Stimulated activated CD8-positive, alpha-beta memory T cell treated with anti-CD3 and anti-CD28 coated beads, Interleukin-2, amount 100 ng/mL, for 1 hour (primary cell): ENCODE results near the gene DSG1.
"Not testable (repeated sequence)": the region's sequence is repeated elsewhere in the genome, so short reads cannot be mapped to it uniquely, and the experiment has no call there.

Experiments used
- DNase-seq, 2 donors: peaks; one replicate each; pipeline ENCODE4 v3.0.0-alpha.2; 2020; ENCODE audit warnings: low read depth in 2 of 2

Gene DSG1

DNA sequence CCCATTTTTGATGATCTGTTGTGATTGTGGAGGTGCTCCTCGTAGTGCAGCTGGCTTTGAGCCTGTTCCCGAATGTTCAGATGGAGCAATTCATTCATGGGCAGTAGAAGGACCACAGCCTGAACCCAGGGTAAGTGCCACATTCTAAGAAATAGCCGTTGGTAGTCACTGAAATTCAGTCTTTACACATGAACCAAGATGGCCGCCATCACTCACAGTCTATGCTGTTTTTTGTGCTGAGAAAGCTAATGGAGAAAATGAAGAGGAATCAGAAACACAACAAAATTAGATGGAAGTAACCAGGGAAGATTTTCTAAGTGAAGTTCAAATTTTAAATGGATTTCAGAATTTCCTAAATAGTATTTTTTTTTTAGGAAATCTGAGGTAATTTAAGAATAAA, 25.5 kb downstream of the DSG1 start:
- DNase-seq, result no peak

DNA sequence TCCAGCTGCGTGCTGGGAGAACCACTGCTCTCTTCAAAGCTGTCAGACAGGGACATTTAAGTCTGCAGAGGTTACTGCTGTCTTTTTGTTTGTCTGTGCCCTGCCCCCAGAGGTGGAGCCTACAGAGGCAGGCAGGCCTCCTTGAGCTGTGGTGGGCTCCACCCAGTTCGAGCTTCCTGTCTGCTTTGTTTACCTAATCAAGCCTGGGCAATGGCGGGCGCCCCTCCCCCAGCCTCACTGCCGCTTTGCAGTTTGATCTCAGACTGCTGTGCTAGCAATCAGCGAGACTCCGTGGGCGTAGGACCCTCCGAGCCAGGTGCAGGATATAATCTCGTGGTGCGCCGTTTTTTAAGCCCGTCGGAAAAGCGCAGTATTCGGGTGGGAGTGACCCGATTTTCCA, 35.4 kb downstream of the DSG1 start:
- DNase-seq, result not testable (repeated sequence)

DNA sequence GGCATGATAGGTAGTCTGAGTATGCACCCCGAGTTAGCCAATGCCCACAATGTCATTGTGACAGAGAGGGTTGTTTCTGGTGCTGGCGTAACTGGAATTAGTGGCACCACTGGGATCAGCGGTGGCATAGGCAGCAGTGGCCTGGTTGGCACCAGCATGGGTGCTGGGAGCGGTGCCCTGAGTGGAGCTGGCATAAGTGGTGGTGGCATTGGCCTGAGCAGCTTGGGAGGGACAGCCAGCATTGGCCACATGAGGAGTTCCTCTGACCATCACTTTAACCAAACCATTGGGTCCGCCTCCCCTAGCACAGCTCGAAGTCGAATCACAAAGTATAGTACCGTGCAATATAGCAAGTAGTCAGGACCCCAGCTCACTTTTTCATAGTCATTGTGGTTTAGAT, 37.0 kb downstream of the DSG1 start:
- DNase-seq, result no peak

DNA sequence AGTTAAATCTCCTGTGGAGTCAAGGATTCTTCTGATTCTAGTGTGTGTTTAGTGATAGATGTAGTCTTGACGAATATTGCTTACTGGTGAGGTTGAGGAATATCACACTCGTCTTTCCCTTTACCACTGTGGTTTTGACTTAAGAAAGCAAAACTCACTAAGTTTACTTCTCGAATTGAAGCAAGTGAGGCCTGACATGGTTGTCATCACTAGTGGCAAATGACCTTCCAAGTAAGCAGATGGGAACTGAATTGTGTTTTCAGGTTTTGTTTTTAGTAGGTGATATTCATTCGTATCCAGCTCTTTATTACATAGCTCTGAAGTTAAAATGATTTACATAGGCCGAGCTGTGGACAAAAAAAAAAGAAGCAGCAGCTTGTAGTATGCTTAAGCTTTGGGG, 38.1 kb downstream of the DSG1 start:
- no peak for DNase-seq

DNA sequence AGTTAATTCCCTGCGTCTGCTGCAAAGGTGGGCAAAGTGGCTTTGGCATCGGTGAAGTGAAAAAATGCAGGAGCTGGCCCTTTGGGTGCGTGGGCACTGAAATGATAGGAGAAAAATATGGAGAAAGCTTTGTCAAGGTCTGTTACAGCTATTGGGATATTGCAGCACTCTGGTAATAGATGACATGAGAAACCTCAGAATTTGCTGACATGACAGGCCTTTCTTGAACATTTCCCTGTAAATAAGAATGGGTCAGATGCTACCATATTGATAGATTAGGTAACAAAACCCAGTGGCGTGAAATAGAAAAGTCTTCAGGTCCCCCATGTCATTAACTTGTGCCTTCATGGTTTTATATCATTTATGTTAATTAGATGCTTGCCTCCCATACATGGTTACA, 46.2 kb downstream of the DSG1 start:
- no peak for DNase-seq

DNA sequence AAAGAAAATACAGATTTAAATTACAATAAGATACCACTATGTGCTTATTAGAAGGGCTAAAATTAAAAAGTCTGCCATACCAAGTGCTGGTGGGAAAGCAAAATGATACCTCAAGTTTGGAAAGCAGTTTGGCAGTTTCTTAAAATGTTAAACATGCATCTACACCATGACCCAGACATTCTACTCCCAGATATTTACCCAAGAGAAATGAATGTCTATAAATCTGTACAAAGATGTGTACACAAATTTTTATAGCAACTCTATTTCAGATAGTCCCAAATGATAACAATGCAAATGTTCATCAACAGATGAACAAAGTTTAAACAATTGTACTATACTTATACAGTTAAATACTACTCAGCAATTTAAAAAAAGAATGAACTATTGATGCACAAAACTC, 51.5 kb downstream of the DSG1 start:
- no peak for DNase-seq

DNA sequence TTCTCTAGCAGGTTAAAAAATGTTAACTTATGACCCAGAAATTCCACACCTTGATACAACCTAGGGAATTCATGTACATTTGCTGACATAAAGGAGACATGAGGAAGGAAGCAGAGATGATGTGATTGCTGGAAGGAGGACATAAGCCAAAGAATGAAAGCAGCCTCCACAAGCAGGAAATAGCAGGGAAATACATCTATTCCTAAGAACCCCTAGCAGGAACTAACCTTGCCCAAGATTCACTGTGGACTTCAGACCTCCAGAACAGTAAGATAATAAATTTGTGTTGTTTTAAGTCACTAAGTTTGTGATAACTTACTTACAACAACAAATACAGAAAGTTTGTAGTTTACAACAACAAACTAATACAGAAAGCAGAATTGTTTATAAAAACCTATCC, 54.0 kb downstream of the DSG1 start:
- no peak for DNase-seq

DNA sequence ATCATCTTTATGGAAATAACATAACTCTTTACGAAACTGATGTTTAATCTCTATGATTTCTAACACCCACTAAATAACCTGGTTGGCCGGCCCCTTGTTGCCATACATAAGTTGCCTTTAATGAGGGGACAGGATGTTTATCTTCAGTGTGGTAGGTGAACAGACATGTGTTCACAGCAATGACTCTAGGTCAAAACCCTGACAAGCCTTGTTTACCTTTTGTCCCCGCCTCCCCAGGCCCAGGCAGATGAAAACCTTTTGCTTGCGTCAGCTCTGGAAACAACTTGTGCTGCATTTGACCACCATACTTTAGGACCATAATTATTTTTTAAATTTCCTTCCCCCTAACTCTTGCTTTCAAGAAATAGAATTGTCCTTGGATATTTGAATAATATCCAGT, 55.7 kb downstream of the DSG1 start:
- DNase-seq, result no peak

DNA sequence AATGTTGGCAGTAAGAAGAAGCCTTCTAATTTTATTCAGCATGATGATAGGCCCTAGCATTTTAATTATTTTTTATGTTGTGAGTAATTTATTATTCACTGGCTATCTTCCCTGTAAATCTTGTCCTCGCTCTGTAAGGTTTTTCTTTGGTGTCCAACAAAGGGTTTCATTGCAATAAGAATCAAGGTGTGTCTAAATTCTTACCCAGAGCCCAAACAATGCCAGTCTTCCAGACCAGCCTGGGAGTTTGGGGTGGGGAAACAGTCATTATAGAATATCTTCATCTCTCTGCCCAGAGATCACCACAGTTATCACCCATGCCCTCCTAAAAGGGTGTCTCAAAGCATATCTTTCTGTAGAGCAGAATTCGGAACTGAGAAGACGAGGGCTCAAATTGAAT, 58.5 kb downstream of the DSG1 start, which contains the start of gene DSG4:
Gene DSG4, plus strand, starts transcription at position 301 of the 400 bp plus-strand sequence. CDS start 135 bp downstream, outside the sequence.
- no peak for DNase-seq

DNA sequence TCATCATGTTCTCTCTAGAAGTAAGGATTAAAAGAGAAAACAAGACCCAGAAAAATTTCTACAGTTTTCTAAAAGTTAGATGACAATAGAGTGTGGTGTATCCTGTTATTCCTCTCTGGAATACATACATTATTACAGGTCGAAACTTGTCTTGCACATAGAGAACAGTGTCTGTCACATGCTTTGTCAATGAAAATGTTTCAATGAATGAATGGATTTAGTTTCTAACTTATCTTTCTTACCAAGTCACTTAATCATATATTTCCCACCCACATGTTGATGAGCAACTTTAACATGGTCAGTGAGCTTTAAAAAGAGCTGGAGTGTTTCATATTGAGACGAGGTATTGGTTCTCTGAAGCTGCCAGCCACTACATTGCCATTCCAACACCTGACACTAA, 63.0 kb downstream of the DSG1 start:
- DNase-seq, result no peak

DNA sequence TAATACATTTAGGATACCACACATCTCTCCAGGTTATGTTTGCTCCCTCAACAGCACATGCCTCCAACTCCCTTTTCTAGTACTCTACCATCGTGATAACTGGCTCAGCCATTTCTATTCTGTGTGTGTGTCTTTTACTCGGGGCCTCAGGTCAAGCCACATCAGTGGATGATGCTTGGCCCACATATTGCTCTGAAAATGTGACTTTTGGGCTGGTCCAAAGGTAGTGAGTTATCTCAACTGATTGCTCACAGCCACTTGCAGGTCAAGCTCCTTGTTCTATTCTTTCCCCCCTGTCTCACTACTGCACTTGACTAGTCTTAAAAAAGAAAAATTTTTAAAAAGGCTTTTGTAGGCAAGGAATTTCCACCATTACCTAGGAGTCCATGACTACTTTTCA, 64.1 kb downstream of the DSG1 start:
- no peak for DNase-seq

DNA sequence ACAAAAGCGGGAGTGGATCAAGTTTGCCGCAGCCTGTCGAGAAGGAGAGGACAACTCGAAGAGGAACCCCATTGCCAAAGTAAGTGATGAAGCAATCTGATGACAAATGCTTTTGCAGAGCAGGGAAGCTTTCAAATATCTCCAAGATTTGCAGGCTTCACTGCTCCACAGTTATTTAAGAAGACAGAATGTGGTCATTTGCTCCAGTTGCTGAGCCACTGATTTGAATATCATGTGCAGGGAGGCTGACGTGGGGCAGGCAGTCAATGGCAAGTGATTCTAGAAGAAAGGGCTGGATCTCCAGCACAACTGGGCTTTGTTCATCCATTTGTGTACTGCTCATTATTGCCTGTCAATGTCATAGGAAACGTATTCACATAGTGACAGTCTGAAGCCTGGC, 68.8 kb downstream of the DSG1 start:
- DNase-seq, result no peak

DNA sequence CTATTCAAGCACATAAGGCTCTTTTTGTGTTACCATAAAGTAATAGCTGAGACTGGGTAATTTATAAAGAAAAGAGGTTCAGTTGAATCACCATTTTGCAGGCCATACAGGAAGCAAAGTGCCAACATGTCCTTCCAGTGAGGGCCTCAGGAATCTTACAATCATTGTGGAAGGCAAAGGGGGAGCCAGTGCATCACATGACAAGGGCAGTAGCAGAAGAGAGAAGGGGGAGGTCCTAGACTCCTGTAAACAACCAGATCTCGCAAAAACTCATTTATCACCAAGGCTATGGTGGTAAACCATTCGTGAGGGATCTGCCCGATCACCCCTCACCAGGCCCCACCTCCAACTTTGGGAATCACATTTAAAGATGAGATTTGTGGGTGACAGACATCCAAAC, 75.3 kb downstream of the DSG1 start:
- DNase-seq, result no peak

DNA sequence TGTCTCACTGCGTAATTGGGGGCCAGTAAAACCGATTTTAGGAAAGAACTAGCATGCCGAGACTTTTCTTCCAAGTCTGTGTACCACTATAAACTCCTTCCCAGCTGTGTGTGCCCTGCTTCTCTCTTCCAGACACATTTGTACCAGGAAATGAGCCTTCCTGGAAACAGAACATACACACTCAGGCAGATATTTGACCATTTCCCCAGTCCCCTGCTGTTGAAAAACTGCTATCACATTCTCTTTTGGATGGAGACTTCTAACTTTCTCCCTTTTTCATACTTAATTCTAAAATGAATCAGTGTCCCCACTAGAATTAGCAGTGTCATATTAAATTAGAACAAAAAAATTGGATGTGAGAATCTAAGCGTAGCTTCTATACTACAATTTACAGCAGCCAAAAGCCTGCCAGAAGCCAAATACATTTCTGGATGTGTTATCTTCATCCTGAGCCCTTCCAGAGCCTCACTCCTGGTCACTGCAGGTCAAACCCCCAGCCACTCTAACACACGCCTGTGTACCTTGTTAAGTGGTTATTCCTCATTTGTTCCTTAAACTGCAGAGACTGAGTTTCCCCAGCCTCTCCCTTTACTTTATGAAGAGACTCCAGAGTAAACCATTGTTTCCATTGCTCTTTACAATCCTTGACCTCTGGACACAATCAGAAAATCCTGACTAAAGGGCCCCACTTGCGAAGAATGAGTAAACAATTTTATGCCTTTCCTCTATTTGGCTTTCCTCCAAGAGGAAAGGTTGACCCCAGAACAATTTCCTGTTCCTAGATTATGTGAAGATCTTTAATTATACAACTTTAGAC, 79.0 kb downstream of the DSG1 start:
- no peak for DNase-seq

DNA sequence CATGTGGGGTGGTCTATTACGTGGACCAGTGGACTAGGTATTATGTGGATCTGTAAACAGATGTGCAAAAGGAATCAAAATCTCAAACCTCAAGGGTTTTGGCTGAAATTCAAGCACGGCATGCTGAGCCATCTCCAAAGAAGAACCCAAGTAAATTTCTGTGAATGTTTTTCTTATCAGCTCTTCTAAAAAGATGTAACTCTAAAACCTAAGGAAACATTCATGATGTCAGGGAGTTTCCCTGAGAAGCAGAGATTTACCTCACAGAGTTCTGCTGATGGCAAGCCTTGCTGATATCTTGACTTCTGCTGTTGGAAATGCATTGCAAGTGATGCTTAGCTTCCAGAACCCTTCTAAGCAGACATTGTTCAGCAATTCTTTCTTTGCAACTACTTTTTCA, 80.2 kb downstream of the DSG1 start:
- DNase-seq, result no peak

DNA sequence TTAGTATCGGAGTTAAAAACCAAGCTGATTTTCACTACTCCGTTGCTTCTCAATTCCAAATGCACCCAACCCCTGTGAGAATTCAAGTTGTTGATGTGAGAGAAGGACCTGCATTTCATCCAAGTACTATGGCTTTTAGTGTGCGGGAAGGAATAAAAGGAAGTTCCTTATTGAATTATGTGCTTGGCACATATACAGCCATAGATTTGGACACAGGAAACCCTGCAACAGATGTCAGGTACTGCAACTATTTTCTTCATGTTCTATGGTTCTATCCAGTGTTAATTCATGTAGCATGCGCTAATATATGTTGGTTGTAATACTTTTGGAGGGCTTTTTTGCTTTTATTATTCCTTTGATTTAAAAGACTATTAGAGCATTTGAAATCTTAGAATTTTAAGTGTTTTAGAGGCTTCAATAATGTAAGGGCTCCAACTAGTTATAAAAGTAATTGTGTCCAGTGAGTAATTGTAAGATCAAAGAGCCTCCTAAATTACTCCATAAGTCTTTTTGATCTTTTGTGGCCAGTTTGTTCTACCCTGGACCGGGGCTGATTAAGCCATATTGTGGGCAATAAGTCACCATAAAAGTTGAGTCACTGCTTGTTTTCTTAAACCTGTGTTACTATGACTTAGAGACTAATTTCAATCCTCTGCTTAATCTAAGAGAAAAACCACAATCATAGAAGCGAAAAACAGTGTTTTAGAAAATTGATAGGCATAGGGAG, 81.5 kb downstream of the DSG1 start:
- no peak for DNase-seq

DNA sequence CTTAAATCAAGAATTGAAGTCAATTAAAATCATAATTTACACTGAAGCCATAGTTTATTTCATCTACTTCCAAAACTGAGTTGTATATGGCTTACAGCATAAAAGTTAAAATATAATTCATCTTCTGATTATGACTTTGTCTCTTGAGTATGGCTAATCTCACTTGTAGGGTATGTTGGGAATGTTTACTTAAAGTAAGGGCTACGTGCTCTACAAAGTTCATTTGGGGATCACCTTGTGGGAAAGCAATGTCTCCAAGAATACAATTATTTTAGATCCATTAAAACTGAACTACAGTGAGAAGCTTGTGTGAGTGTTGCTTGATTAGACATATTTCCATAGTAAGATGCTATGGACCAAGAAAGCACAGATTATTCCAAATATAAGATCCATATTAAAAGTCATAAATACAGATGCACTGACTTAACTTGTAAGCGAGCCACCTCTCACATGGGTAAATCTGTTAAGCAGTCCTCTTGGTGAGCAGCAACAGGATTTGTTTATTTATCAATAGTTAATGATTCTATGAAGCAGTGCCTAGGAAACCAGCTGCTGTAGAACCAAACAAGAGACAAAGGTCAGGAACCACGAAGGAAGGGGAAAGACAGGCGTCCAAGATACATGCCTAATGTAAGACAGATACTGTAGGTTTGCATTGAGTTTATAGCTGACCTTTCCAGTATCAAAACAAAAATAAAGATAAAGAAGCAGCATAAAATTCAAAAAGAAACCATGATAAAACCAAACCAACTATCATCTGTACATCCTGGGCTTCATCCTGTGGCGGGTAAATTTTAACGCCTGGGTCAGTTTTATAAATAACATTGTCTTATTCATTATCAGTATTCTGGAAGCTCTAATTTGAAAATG, 83.4 kb downstream of the DSG1 start:
- no peak for DNase-seq

DNA sequence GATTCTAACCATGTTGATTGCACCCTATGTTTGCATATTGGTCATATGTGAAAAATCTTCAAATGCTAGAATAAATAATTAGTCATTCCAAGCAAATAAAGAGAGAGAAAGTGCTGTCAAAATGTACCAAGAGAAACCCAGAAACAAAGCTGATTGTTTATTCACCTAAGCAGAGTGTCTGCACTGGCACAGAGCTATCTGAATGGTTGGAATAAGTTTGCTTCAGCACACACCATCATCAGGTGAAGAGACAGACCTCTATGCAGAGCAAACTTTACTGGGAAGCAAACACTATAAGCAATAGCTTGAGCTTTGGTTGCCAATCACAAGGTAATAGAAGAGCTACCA, 84.0 kb downstream of the DSG1 start:
- DNase-seq, result no peak

DNA sequence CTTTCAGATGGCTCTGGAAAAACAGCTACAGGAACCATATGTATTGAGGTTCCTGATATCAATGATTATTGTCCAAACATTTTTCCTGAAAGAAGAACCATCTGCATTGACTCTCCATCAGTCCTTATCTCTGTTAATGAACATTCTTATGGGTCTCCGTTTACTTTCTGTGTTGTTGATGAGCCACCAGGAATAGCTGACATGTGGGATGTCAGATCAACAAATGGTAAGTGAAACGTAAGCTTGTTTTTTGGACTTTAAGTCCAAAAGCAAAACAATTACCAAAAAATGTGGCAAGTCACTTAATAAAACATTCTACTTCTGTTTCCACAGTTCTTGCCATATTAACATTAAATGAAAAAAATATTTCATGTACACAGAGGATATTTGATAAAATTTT, 85.4 kb downstream of the DSG1 start:
- no peak for DNase-seq
